ENCODE measurements around the gene SELENON. TPM values are rescaled to one million over a fixed set of nuclear protein-coding genes. Genes with fewer than 3 reads are reported as not detected.

The SELENON gene
- total and polyA plus RNA-seq, 10 of the 15 experiments (the other 5 are each of a cell fraction or from before 2014, with no cell fraction given), result 0.07 to 5.1 (median 0.80) TPM

- ChIA-PET RAD21 (ENCODE audit: unreplicated experiment) (no interaction called here), POLR2A (interaction anchor here (0.6 kb wide), 1 partner anchor 748 kb away, joined by 3 read pairs; no protein-coding TSS in a partner anchor), CTCF (no interaction called here), SMC1A (ENCODE audit: uncharacterized antibody, unreplicated experiment) (interaction anchor here (0.6 to 1.2 kb wide), 2 partner anchors 148 to 1558 kb away, joined by 3 read pairs; no protein-coding TSS in a partner anchor)
- no TSS peak for BruUV-seq (replicated peaks)
- Histone ChIP-seq H2AFZ (ENCODE audit: control insufficient read depth, low read depth, low read length) (no peak overlapping the region), H3K4me2 (ENCODE audit: control insufficient read depth, insufficient read depth) (no peak overlapping the region), H3K9ac (ENCODE audit: control insufficient read depth, insufficient read depth, low read length) (no peak overlapping the region), H3K27me3 (replicated peaks in 1 of 2; ENCODE audit: control insufficient read depth in 2 of 2, insufficient read depth in 2 of 2, low read length in 1 of 2) (peaks cover 3 to 5% of the 10 kb centered on the region in 2 experiments), H4K20me1 (ENCODE audit: control insufficient read depth, insufficient read depth) (peaks cover 3% of the 10 kb centered on the region; the same call in 1 of the 2 replicates), H3K36me3 (ENCODE audit: control insufficient read depth in 2 of 2, insufficient read depth in 2 of 2, low read length in 1 of 2) (no peaks in the 10 kb centered on the region), H3K9me3 (replicated peaks; ENCODE audit: control insufficient read depth, insufficient read depth, low read length) (no peaks in the 10 kb centered on the region), H3K4me3 (no peak overlapping the region), H3K4me1 (ENCODE audit: control insufficient read depth, insufficient read depth, low read length) (no peaks in the 10 kb centered on the region), H3K79me2 (ENCODE audit: control insufficient read depth, insufficient read depth, low read length) (no peaks in the 10 kb centered on the region), H3K27ac (ENCODE audit: control insufficient read depth, insufficient read depth) (no peak overlapping the region)
- no peak for TF ChIP-seq RUNX3 (IDR thresholded peaks at IDR 0.05; ENCODE audit: low read length)
- intact Hi-C loops (cut with micrococcal nuclease; ENCODE audit: unreplicated experiment) (no loop called here), in situ Hi-C loops (cut with MboI) (no loop called here)
- 42% methylated on average over 12 of the region's 12 CpGs for WGBS (ENCODE audit: insufficient coverage, insufficient replicate concordance, low lambda C conversion rate, missing lambda C conversion rate)
- no peak for FAIRE-seq
- no peak for ATAC-seq
- DNase-seq (ENCODE audit: low read depth, low spot score), result no peak
Measured at GRCh38 chr1:25757151-25757845, 42.7 kb upstream of the SELENON start.

DNA sequence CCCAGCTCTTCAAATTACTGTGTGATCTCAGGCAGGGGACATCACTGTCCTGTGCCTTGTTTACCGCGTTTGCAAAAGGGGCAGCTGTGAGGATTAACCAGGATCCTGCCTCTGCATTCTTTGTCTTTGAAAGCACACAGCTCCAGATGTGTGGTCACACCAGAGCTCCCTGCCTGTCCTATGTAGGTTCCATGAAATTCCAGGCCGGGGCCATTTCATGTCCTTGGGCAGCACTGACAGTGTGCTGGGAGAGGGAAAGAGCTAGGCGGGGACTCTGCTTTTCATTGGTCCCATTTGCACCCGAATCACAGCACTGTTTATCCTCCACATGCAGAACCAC, 42.2 kb upstream of the SELENON start:
- WGBS (ENCODE audit: insufficient coverage, insufficient replicate concordance, low lambda C conversion rate, missing lambda C conversion rate), result 23% methylated on average over 5 of the region's 5 CpGs
- CTCF ChIA-PET, result no interaction called here
- Histone ChIP-seq H3K9me3 (replicated peaks; ENCODE audit: control insufficient read depth, insufficient read depth, low read length) (no peaks in the 10 kb centered on the region), H2AFZ (ENCODE audit: control insufficient read depth, low read depth, low read length) (no peak overlapping the region), H3K27me3 (replicated peaks in 1 of 2; ENCODE audit: control insufficient read depth in 2 of 2, insufficient read depth in 2 of 2, low read length in 1 of 2) (peaks cover 3 to 5% of the 10 kb centered on the region in 2 experiments), H3K9ac (ENCODE audit: control insufficient read depth, insufficient read depth, low read length) (no peak overlapping the region), H3K27ac (ENCODE audit: control insufficient read depth, insufficient read depth) (no peak overlapping the region), H3K4me1 (ENCODE audit: control insufficient read depth, insufficient read depth, low read length) (no peaks in the 10 kb centered on the region), H3K36me3 (ENCODE audit: control insufficient read depth in 2 of 2, insufficient read depth in 2 of 2, low read length in 1 of 2) (no peaks in the 10 kb centered on the region), H3K4me2 (ENCODE audit: control insufficient read depth, insufficient read depth) (no peak overlapping the region), H3K4me3 (no peak overlapping the region), H4K20me1 (ENCODE audit: control insufficient read depth, insufficient read depth) (peaks cover 3% of the 10 kb centered on the region; the same call in 1 of the 2 replicates), H3K79me2 (ENCODE audit: control insufficient read depth, insufficient read depth, low read length) (no peaks in the 10 kb centered on the region)
- FAIRE-seq (no peak), DNase-seq (ENCODE audit: low read depth, low spot score) (no peak), ATAC-seq (no peak)
- SMC1A ChIA-PET (ENCODE audit: uncharacterized antibody, unreplicated experiment), result interaction anchor here (0.6 to 1.2 kb wide), 2 partner anchors 149 to 1559 kb away, joined by 3 read pairs; no protein-coding TSS in a partner anchor
- in situ Hi-C loops (cut with MboI), result no loop called here
- RAD21 ChIA-PET (ENCODE audit: unreplicated experiment), result no interaction called here
- BruUV-seq (replicated peaks), result no TSS peak
- intact Hi-C loops (cut with micrococcal nuclease; ENCODE audit: unreplicated experiment), result no loop called here
- POLR2A ChIA-PET, result interaction anchor here (0.6 kb wide), 1 partner anchor 749 kb away, joined by 3 read pairs; no protein-coding TSS in a partner anchor
- TF ChIP-seq BCL11A (IDR thresholded peaks at IDR 0.05; ENCODE audit: low read depth, low read length), result no peak
- TF ChIP-seq, protein P1, sequence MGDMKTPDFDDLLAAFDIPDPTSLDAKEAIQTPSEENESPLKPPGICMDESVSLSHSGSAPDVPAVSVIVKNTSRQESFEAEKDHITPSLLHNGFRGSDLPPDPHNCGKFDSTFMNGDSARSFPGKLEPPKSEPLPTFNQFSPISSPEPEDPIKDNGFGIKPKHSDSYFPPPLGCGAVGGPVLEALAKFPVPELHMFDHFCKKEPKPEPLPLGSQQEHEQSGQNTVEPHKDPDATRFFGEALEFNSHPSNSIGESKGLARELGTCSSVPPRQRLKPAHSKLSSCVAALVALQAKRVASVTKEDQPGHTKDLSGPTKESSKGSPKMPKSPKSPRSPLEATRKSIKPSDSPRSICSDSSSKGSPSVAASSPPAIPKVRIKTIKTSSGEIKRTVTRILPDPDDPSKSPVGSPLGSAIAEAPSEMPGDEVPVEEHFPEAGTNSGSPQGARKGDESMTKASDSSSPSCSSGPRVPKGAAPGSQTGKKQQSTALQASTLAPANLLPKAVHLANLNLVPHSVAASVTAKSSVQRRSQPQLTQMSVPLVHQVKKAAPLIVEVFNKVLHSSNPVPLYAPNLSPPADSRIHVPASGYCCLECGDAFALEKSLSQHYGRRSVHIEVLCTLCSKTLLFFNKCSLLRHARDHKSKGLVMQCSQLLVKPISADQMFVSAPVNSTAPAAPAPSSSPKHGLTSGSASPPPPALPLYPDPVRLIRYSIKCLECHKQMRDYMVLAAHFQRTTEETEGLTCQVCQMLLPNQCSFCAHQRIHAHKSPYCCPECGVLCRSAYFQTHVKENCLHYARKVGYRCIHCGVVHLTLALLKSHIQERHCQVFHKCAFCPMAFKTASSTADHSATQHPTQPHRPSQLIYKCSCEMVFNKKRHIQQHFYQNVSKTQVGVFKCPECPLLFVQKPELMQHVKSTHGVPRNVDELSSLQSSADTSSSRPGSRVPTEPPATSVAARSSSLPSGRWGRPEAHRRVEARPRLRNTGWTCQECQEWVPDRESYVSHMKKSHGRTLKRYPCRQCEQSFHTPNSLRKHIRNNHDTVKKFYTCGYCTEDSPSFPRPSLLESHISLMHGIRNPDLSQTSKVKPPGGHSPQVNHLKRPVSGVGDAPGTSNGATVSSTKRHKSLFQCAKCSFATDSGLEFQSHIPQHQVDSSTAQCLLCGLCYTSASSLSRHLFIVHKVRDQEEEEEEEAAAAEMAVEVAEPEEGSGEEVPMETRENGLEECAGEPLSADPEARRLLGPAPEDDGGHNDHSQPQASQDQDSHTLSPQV (IDR thresholded peaks at IDR 0.05), result no peak
- no peak for TF ChIP-seq ATF7 (IDR thresholded peaks at IDR 0.05; ENCODE audit: low read depth)
- TF ChIP-seq ZNF622 (IDR thresholded peaks at IDR 0.05), result no peak
- TF ChIP-seq NFYA (IDR thresholded peaks at IDR 0.05; ENCODE audit: borderline replicate concordance, low read depth, low read length), result no peak
- TF ChIP-seq CUX1 (IDR thresholded peaks at IDR 0.05; ENCODE audit: insufficient replicate concordance, low read depth, low read length), result no peak

Measured in GM12878 (cell line).